Peyer's patch (tissue), 4 donors: ENCODE measurements around the gene CRELD2. TPM values are rescaled to one million over a fixed set of nuclear protein-coding genes. Genes with fewer than 3 reads are reported as not detected.

Experiments
- DNase-seq, 3 donors: peaks; one replicate each; pipeline ENCODE4 v3.0.0-alpha.2; 2017 to 2019
- H3K27ac ChIP-seq, 4 donors: fragments of 200-600 bp; sonication (generic); one replicate each; pipeline ENCODE4 v1.5.1; 2016 to 2019
- H3K27me3 ChIP-seq, 2 donors: fragments of 200-600 bp; sonication (generic); one replicate each; pipeline ENCODE4 v1.5.1; 2019
- H3K36me3 ChIP-seq, 3 donors: fragments of 200-600 bp; sonication (generic); one replicate each; pipeline ENCODE4 v1.5.1; 2016 to 2019
- H3K4me1 ChIP-seq, 4 donors: fragments of 200-600 bp; sonication (generic); one replicate each; pipeline ENCODE4 v1.5.1; 2016 to 2019
- H3K4me3 ChIP-seq, 4 donors: fragments of 200-600 bp; sonication (generic); 1 replicate in 3 of 4; 2 replicates in 1 of 4; pipeline ENCODE4 v1.5.1; 2016 to 2019; ENCODE audit warnings: mild to moderate bottlenecking in 1 of 4
- H3K9me3 ChIP-seq, 4 donors: fragments of 200-600 bp; sonication (generic); one replicate each; pipeline ENCODE4 v1.5.1; 2016 to 2019; ENCODE audit warnings: mild to moderate bottlenecking in 1 of 4
- POLR2A ChIP-seq, 2 donors: fragments of 450-650 bp; IDR thresholded peaks; one replicate each; pipeline ENCODE4 v1.5.1; 2017; ENCODE audit warnings: antibody characterized with exemption in 2 of 2, mild to moderate bottlenecking in 2 of 2, moderate library complexity in 2 of 2
- total RNA-seq, 4 donors: library from RNA; depleted of rRNA; stranded (reverse); fragments of >200 nt; gene quantifications; one replicate each; pipeline ENCODE4 v1.1.0, GENCODE V29; 2016
- TF ChIP-seq, protein P1 (sequence below), 6 experiments: fragments of 450-650 bp in 4 of 6; fragments of 200-600 bp in 2 of 6; sonication (generic) in 1 of 6; IDR thresholded peaks; one replicate each; pipeline ENCODE4 v1.5.1; 2017 to 2019; ENCODE audit warnings: antibody characterized with exemption in 6 of 6, mild to moderate bottlenecking in 3 of 6, moderate library complexity in 1 of 6

CRELD2 gene
- total RNA-seq, 4 donors from 2014 or later = 33.3 to 52.0 (median 41.1) TPM

GRCh38 chr22:49873228-49873940, 45.0 kb upstream of the CRELD2 start:
- DNase-seq = no peak
- Histone ChIP-seq H3K27me3 (no peaks in the 10 kb centered on the region), H3K4me1 (no peaks in the 10 kb centered on the region), H3K4me3 (no peak overlapping the region), H3K36me3 (no peaks in the 10 kb centered on the region), H3K9me3 (no peaks in the 10 kb centered on the region), H3K27ac (no peak overlapping the region)
- TF ChIP-seq POLR2A (IDR thresholded peaks at IDR 0.05) = no peak
- TF ChIP-seq, protein P1, sequence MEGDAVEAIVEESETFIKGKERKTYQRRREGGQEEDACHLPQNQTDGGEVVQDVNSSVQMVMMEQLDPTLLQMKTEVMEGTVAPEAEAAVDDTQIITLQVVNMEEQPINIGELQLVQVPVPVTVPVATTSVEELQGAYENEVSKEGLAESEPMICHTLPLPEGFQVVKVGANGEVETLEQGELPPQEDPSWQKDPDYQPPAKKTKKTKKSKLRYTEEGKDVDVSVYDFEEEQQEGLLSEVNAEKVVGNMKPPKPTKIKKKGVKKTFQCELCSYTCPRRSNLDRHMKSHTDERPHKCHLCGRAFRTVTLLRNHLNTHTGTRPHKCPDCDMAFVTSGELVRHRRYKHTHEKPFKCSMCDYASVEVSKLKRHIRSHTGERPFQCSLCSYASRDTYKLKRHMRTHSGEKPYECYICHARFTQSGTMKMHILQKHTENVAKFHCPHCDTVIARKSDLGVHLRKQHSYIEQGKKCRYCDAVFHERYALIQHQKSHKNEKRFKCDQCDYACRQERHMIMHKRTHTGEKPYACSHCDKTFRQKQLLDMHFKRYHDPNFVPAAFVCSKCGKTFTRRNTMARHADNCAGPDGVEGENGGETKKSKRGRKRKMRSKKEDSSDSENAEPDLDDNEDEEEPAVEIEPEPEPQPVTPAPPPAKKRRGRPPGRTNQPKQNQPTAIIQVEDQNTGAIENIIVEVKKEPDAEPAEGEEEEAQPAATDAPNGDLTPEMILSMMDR (IDR thresholded peaks at IDR 0.05) = no peak

DNA sequence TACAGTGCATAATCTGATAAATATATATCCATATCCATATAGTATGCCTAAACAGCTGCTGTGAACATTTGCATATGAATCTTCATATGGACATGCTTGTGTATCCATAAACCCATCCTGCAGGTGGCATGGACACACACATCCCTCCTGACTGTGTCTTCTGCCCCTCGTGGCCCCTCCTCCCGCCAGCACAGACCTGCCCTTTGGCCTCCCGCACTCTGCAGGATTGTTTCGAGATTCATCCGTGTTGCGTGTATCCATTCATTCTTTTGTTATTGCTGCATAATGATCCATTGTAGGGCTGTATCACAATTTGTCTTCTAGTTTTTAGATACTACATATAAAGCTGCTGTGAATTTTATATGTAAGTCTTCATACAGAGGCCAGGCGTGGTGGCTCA, 40.8 kb upstream of the CRELD2 start:
- Histone ChIP-seq H3K4me3 (no peak overlapping the region), H3K4me1 (no peaks in the 10 kb centered on the region), H3K36me3 (no peaks in the 10 kb centered on the region), H3K27me3 (no peaks in the 10 kb centered on the region), H3K27ac (no peak overlapping the region), H3K9me3 (no peaks in the 10 kb centered on the region)
- TF ChIP-seq POLR2A (IDR thresholded peaks at IDR 0.05) = no peak
- TF ChIP-seq, protein P1 (IDR thresholded peaks at IDR 0.05) = no peak
- no peak for DNase-seq

DNA sequence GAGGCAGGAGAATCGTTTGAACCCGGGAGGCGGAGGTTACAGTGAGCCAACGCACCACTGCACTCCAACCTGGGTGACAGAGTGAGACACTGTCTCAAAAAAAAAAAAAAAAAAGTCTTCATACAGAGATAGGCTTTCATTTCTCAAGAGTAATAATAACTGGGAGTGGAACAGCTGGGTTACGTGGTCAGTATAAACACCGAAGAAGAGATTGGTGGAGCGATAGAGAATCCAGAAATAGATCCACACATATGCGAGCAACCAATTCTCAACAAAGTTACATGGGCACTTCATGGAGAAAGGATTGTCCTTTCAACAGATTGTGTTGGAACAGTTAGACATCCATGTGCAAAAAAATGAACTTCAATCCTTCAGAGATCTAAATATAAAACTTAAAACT, 40.2 kb upstream of the CRELD2 start:
- Histone ChIP-seq H3K27ac (no peak overlapping the region), H3K9me3 (no peaks in the 10 kb centered on the region), H3K4me1 (no peaks in the 10 kb centered on the region), H3K27me3 (no peaks in the 10 kb centered on the region), H3K4me3 (no peak overlapping the region), H3K36me3 (no peaks in the 10 kb centered on the region)
- DNase-seq = no peak
- TF ChIP-seq POLR2A (IDR thresholded peaks at IDR 0.05) = no peak
- TF ChIP-seq, protein P1 (IDR thresholded peaks at IDR 0.05) = no peak

DNA sequence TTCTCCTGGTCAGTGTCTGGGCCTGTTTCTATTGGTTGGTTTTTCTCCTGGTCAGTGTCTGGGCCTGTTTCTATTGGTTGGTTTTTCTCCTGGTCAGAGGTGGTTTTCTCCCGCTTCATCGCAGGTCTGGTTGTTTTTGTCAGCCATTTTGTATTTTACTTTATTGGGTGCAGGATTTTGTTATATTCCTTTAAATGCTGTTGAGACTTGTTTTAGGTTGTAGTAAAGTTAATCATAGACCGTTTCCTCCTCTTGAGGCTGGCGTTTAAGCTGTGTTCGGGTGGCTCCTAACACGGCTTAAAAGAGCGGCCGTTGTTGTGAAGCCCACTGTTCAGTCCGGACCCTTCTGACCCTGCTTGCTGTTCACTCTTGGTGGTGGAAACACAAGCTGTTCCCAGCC, 38.6 kb upstream of the CRELD2 start:
- no peak overlapping the region for H3K4me3 ChIP-seq
- peak overlapping the region in 2 of 4 donors; percentile 29 to 56 for H3K27ac ChIP-seq
- TF ChIP-seq POLR2A (IDR thresholded peaks at IDR 0.05) = no peak
- TF ChIP-seq, protein P1 (IDR thresholded peaks at IDR 0.05) = no peak
- DNase-seq = no peak
- H3K9me3 ChIP-seq = no peaks in the 10 kb centered on the region
- H3K36me3 ChIP-seq = peaks cover 0 to 12% (median 0%) of the 10 kb centered on the region in 3 donors
- H3K4me1 ChIP-seq = no peaks in the 10 kb centered on the region
- no peaks in the 10 kb centered on the region for H3K27me3 ChIP-seq

GRCh38 chr22:49880281-49880680, 38.2 kb upstream of the CRELD2 start:
- no peaks in the 10 kb centered on the region for H3K27me3 ChIP-seq
- no peaks in the 10 kb centered on the region for H3K9me3 ChIP-seq
- no peaks in the 10 kb centered on the region for H3K4me1 ChIP-seq
- TF ChIP-seq POLR2A (IDR thresholded peaks at IDR 0.05) = peak in 1 of 2 donors; percentile 17
- TF ChIP-seq, protein P1 (IDR thresholded peaks at IDR 0.05) = no peak
- H3K27ac ChIP-seq = peak overlapping the region in 2 of 4 donors; percentile 29 to 56
- H3K36me3 ChIP-seq = peaks cover 0 to 16% (median 0%) of the 10 kb centered on the region in 3 donors
- DNase-seq = peak in 1 of 3 donors; percentile 68
- H3K4me3 ChIP-seq = no peak overlapping the region
